Measurements from ENCODE around the gene WDR45B.
A peak's percentile ranks its signal among the peaks of the same experiment; 100 is the strongest.
"Not testable (repeated sequence)": the region's sequence is repeated elsewhere in the genome, so short reads cannot be mapped to it uniquely, and the experiment has no call there.

WDR45B gene

DNA sequence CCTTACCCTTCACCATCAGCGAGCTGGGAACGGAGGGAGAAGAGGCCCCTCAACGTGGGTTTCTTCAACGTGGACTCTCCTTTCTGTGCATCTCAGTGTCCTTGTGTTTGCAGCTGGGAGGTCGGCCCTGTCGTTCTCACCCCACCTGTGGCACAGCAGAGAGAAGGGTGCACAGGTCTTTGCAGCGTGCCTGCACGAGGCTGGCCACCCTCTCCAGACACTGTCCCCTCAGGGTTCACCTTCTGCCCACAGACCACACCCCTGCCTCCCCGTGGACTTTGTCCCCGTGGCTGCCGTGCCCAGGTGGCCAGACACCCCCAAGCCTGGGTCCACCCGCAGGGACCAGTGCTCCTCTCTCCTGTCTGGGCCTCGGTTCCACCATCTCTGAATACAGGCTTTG lies 7.3 kb upstream of the WDR45B start:
- DNase-seq: no peak

DNA sequence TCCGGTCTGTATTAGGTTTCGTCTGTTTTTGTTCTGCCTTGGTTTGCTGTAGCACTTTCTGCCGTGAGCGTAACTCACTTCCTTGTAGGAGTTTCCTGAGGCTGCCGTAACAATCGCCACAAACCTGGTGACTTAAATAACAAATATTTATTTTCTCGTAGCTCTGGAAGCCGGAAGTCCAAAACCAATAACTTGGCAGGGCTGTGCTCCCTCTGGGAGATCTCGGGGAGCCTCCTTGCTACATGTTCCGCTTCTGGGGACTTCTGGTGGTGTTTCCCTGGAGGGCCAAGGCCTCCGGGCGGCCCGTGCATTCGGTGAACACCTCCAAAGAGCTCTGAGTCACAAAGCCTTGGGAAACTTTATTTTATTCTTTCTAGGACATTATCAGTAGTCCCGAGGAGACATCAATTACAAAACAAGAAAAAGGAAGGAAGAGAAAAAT lies 6.8 kb upstream of the WDR45B start:
- DNase-seq: no peak

DNA sequence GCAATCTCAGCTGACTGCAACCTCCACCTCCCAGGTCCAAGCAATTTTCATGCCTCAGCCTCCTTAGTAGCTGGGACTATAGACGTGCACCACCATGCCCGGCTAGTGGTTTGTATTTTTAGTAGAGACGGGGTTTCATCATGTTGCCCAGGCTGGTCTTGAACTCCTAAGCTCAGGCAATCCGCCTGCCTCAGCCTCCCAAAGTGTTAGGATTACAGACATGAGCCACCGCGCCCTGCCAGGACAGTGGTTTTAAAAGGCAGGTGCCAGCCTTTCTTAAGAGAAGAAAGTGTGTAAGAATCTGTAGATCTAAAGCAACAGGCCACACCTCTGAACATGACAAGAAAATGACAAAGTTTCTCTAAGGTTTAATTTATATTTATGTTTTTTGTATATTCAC lies 6.4 kb upstream of the WDR45B start:
- not testable (repeated sequence) for DNase-seq

DNA sequence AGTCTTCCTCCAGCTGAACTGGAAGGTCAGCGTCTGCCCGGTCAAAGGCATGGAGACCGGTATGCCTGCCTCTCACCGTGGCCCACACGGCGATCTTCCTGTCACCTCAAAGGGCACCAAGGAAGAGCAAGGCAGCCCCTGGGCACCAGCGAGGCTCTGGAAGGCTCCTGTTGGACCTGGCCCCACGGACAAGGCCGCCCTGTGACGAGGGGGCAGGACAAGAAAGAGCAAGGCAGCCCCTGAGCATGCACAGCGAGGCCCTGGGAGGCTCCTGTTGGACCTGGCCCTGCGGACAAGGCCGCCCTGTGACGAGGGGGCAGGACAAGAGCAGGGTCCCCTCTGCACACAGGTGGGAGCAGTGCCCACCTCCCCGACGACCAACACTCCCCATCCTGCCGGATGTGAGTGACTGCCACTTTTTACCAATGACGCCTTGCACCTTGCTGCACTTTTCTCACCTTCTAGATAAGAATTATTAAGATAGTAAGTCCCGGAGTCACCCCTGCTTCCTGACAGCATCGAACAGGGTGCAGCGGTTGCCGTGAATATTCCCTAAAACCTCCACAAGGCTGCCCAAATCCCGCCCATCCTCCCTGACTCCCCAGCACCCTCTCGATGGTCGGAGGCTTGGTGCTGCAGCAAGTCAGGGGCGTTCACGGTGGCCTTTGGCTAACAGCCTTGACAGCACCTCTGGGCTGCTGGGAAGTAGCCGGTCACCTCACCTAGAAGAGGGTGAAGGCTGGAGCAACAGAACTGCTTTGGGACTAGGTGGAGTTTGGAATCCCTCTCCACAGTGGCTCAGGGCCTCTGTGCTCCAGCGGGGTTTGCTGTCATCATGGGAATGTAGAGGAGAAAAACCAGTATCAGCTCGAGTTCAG lies 5.6 kb upstream of the WDR45B start:
- DNase-seq: no peak

DNA sequence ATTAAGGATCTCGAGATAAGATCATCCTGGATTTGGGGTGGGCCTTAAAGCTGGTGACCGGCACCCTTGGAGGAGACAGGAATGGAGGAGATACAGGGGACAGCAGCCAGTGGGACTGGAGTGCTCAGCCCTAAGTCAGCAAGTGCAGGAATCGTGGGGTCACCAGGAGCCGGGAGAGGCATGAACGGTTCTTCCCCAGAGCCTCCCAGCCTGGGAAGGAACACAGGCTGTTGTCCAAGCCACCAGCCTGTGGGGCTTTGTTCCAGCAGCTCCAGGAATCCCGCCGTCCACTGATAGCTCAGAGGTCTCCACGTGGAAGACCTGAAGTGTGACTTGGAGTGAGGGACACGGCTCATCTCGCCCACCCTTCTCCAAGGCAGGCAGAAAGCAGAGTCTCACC lies 2.5 kb upstream of the WDR45B start:
- no peak for DNase-seq

DNA sequence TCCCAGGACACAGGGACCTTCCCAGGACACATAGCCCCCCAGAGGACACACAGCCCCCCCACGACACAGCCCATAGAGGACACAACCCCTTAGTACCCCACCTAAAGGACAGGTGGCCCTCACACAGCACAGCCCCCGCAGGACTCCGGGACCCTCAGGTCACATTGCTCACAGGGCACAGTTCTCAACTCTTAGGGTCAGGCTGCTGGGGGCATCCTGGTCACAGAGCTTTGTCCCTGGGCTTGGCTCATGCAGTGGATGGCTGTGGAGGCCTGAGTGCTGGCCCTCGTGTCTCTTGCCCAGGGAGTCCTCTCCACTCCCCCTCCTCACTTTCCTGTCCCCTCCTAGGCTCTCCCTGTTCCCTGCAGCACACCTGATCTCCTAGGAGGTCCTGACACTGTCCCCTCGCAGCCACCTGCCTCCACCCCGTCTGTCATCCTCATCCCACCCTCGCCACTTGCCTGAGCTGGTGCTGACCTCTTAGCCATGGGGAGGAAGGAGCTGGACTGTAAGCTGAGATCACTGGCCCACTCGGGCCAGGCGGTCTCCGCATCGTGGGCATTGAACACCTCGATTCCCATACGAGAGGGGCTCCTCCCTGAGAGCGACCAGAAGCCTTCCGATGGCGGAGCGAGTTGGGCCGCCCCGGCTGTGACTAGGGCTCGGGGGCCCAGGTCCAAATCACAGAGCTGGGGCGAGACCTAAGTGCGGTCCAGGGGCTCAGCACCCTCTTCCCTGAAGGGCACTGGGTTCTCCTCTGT lies 1.4 kb upstream of the WDR45B start:
- DNase-seq: no peak

DNA sequence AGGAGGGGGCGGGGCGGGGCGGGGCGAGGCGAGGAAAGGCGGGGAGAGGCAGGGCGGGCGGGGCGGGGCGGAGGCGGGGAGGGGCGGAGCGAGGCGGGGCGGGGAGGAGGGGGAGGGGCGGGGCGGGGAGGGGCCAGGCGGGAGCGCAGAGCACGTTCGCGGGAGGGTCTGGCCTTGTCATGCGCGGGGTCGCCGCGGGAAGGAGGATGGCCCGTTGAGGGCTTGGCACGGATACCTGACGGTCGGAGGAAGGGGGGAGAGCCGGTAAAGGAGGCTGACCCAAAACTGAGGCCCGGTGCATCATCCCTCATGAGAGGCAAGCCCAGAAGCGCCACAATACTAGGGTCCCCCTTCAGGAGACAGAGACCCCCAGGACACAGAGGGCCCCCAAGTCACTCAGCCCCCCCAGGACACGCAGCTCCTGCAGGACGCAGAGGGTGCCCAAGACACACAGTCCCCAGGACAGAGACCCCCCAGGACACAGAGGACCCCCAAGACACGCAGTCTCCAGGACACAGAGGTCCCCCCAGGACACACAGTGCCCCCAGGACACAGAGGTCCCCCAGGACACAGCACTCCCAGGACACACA lies 593 bp upstream of the WDR45B start:
- peak; percentile 43 for DNase-seq

DNA sequence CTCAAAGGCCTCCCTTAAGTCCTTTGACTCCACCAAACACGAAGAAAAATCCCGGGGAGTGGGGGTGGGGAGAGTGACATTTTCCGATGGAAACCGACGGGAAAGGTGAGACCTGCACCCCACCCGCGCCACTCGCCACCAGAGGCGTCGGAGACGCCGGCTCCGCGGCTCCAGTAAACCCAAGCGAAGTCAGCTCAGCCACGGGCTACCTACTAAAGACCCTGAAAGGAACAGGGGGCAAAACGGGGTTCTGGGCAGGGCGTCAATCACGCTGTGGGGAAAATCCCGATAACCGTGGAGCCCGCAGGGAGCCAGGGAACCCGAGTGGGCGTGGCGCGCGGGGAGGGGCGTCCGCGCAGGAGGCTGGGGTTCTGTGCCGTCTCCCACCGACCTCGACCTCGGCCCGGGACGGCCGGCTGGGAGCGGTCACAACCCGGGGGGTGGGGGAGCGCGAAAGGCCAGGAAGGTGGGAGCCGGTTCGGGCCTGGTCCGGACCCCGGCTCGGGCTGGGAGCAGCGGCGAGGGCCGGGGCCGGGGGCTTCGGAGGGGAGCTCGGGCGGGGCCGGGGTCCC lies 565 bp downstream of the WDR45B start:
- no peak for DNase-seq

DNA sequence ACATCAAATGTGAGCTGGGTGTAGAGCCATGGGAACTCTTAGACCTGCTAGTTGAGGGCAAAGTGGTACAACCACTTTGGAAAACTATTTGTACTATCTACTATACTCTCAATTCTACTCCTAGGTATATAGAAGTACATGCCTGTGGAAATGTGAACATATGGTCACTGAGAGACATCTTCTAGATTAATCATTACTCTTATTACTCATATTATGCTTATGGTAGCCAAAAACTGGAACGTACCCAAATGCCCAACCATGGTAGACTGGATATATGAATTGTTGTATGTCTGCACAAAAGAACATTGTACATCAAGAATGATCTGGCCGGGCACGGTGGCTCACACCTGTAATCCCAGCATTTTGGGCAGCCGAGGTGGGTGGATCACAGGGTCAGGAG lies 2.7 kb downstream of the WDR45B start:
- no peak for DNase-seq

DNA sequence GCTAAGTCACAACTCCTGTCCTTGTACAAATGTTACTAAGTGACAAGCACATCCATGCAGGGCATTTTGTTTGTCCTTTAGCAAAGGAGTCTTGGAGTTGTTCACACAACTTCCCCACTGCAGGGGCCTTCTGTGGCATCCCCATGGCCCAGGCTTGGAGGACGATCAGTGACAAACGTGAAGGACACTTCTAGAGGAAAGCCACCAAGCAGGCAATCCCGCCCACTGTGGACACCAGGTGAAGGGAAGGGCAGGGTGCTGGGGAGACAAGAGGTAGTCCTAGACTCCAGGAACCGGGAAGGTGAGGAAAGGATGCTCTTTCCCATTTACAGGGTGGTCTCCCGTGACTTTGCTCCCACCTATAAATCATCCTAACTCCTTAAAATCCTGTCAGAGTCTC lies 4.1 kb downstream of the WDR45B start:
- DNase-seq: no peak

DNA sequence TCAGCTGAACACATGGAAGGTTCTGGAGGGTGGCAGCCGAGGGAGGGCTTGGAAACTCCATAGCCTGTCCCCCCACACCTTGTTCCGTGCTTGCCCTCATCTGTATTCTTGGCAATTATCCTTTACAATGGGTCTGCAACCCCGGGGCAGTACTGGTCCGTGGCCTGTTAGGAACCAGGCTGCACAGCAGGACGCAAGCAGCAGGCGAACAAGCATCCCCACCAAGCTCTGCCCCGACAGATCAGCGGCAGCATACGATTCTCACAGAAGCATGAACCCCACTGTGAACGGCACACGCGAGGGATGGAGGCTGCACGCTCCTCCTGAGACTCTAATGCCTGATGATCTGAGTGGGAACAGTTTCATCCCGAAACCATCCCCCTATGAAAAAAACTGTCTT lies 6.2 kb downstream of the WDR45B start:
- DNase-seq: no peak

DNA sequence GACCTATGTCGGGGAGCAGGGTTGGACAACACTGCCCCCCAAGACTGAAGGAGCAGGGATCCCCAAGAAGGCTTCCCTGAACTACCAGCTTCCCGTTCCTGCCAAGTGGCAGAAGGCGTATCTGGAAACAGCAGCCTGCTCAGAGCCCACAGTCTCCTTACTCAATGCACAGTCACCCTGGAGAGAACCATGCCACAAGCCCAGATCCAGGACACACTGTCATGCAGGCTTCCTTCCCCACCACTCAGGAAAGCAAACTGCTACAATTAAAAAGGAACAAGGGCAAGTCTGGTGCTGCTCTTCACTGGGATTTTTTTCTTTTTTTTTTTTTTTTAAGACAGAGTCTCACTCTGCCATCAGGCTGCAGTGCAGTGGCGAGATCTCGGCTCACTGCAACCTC lies 8.2 kb downstream of the WDR45B start:
- no peak for DNase-seq

DNA sequence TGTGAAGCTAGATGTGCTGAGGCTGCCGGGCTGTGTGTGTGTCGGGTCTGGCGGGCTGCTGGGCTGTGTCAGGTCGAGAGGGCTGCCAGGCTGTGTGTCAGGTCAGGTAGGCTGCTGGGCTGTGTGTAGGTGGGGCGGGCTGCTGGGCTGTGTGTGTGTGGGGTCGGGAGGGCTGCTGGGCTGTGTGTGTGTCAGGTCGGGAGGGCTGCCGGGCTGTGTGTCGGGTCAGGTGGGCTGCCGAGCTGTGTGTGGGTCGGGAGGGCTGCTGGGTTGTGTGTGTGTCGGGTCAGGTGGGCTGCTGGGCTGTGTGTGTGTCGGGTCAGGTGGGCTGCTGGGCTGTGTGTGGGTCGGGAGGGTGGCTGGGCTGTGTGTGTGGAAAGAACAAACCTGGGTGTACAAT lies 8.6 kb downstream of the WDR45B start:
- DNase-seq: no peak

DNA sequence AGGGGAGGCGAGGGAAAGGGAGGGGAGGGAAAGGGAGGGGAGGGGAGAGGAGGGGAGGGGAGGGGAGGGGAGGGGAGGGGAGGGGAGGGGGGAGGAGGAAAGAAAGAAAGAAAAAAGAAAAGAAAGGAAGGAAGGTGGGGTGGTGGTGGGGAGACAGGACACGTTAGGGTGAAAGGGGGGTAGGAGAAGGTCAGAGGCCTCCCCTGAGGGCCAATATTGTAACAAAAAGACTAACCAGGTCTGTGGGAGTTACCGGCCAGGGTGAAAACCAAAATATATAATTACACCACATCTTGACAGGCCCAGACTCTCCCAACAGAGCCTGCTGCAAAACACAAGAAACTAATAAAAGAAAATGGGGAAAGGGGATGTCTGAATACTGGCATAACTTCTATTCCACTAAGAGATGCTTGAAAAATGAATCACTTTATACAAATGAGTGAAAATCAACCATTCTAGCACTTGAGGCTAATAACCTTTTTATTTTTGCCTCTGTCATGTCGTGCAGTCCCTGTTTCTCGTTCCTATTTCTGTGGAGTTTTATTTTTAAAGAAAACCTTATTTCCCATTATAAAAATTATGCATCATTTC lies 10.0 kb downstream of the WDR45B start:
- DNase-seq: no peak

DNA sequence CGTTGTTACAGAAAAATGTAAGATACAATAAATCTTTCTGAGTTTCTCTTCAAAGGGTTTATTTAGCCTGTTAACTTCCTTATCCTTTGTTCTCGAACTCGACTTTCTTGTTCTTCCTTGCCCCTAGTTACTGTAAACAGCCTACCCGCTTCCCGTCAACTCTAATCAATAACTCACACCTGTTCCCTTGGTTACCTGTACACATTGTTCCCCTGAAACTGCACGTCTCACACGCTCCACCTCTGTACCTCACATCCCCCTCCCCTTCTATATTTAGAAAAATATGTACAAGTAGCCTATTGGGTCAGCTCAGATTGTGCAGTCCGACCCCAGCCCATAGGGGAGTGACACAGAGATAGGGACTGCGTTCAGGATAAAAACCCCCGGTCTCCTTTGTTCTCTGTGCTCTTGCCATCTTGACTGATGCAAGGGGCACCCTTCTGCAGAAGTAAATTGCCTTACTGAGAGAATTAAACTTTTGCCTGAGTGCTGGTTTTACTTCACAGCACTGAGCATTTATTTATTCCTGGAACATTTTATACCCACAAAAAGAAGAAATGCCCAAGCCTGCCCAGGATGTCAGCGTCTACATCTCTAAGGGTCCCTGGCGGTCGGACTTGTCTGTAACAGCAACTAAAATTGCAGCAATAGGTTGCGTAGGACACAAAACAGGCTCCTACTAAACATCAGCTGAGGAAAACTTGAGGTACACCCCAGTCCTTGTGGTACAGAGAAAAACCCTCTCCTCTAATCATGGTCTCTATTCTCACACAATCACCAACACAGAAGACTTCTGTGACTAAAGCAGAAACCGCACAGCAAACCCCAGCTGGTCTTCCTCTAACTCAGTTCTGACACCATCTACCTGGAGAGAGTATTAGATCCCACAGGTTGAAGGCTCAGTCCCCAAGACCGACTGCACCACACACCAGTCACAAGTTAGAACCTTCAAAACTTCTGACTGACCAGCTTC lies 11.3 kb downstream of the WDR45B start:
- DNase-seq: no peak

DNA sequence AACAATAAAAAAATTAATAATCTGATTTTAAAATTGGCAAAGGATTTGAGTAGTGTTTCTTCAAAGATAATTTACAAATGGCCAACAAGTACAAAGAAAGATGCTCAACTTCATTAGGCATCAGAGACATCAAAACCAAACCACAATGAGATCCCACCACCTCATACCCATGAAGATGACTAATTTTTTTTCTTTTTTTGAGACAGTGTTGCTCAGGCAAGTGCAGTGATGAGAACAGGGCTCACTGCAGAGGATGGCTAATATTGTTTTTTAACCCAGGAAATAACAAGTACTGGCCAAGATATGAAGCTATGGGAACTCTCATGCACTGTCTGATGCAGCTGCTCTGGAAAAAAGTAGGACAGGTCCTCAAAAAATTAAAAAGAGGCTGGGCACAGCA lies 14.9 kb downstream of the WDR45B start:
- DNase-seq: no peak

DNA sequence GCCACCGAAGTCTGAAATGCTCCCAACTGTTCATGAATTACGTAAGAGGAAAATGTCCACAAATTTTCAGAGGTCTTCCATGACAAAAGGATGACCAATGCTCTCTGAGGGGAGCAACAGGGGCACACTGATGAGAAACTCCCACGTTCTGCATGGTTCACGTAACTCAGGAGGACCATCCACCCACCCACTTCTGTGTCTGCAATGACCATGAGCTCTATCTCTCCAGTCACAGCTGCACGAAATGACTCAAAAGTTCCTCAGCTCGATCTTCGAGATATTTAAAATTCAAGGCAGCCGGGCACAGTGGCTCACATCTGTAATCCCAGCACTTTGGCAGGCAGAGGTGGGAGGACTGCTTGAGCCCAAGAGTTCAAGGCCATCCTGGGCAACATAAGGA lies 15.8 kb downstream of the WDR45B start:
- no peak for DNase-seq

DNA sequence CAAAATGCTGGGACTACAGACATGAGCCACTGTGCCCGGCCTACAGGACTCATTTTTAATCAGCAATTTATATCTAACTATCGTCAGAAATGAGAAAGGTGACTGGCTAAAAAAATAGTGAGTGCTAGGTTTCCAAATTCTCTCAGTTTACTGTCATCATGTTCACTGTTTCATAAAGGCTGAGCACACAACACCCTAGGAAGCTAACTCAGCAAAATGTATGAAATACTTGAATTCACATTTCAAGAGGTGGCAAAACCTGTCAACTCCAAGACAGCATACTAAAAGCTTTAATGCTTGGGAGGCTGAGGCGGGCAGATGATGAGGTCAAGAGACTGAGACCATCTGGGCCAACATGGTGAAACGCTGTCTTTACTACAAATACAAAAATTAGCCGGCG lies 16.7 kb downstream of the WDR45B start:
- DNase-seq: no peak

DNA sequence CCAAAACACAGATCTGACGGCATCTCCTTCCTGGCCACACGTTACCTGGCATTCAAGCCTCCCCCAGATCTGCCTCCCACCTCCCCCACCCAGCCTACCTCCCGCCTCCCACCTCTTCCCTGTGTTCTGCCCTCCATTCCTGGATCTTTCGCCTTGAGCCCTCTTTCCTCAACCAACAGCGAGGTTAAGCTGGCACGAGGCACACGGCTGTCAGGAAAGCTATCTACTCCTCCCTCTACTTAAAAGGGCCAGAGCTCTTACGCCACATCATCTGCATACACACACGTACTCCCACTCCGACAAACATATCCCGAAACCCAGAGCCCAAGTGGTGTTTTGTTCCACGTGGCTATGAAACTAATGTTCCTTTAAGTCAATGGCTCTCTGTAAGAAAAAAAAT lies 18.0 kb downstream of the WDR45B start:
- DNase-seq: no peak

DNA sequence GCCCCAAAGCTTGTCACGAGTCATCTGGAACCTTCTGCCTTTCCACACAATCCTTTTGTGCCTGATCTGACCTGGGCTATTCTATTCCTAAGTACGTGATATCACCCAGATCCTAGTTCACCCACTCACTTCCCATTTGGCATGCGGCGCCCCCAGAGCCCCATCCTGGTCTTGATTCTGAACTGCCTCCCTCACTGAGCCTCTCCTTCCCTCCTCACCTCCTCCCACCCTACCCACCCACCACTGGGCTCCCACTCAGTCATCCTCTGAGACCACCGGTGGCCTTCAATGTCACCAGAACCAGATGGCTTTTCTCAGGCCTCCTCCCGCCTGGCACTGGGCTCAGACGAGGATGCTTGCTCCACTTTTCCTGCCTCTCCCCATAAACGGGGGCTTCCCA lies 18.5 kb downstream of the WDR45B start:
- no peak for DNase-seq

DNA sequence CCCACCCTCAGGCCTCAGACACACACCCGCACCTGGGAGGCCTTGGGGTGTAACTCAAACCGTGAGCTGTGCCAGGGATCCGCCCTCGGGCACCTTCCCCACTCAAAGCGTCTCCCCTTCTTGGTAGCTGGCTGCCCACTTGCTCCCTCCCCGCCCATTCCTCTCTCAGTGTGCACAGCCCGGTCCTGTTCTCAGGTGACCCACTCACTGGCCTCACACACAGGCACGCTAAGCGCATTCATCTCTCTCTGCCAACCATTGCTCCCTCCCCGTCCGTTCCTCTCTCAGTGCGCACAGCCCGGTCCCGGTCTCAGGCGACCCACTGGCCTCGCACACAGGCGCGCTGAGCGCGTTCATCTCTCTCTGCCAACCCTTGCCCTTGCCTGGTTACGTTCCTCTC lies 20.8 kb downstream of the WDR45B start:
- no peak for DNase-seq

DNA sequence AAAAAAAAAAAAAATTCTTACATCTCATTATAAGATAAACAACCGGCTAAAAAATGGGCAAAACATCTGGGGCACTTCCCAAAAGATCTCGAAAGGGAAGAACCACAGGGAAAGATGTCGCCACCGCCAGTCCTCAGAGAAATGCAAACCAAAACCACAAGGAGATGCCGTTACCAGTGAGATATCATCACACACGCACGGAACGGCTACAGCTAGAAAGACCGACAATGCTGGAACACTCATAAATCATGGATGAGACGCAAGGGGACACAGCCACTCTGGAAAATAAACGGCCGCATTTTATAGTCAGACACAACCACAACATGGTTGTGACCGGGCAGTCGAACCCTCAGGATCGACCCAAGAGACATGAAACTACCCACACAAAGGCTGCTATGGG lies 24.5 kb downstream of the WDR45B start:
- no peak for DNase-seq

Data from COR-L47 (cell line).